SU-DHL-6 (cell line): Measurements from ENCODE around the gene FYCO1.

Experiments used
- H2AFZ ChIP-seq: fragments of 200-600 bp; sonication (generic); 2 replicates; pipeline ENCODE4 v1.6.1; 2014; ENCODE audit warnings: low read depth, mild to moderate bottlenecking, moderate library complexity, mixed read lengths, antibody characterized with exemption, low read length; ENCODE audit not compliant: severe bottlenecking
- H3F3A ChIP-seq: fragments of 200-600 bp; shearing (Covaris generic); 2 replicates; pipeline ENCODE4 v1.6.0; 2016; ENCODE audit warnings: antibody characterized with exemption, mild to moderate bottlenecking; ENCODE audit not compliant: insufficient read depth
- H3K27ac ChIP-seq: fragments of 200-600 bp; sonication (generic); 2 replicates; pipeline ENCODE4 v1.5.1; 2016; ENCODE audit warnings: low read depth, mild to moderate bottlenecking, low read length, moderate library complexity, mixed read lengths
- H3K27me3 ChIP-seq: fragments of 200-600 bp; sonication (generic), shearing (Covaris generic); 2 replicates; pipeline ENCODE4 v1.6.0; 2014; ENCODE audit warnings: mild to moderate bottlenecking, low read length
- H3K36me3 ChIP-seq: fragments of 200-600 bp; sonication (generic); 2 replicates; pipeline ENCODE4 v1.6.1; 2014; ENCODE audit warnings: mild to moderate bottlenecking, low read length, mixed read lengths
- H3K4me2 ChIP-seq: fragments of 300-600, 200-600 bp; shearing (Covaris generic), sonication (generic); 2 replicates; pipeline ENCODE4 v1.6.0; 2014; ENCODE audit warnings: low read length, low read depth, mild to moderate bottlenecking; ENCODE audit not compliant: poor library complexity, severe bottlenecking
- H3K4me3 ChIP-seq: fragments of 200-600 bp; sonication (generic); 2 replicates; pipeline ENCODE4 v1.5.1; 2014; ENCODE audit warnings: antibody characterized with exemption, low read length, mild to moderate bottlenecking, mixed read lengths; ENCODE audit not compliant: insufficient read depth, poor library complexity, severe bottlenecking
- H3K79me2 ChIP-seq: fragments of 200-600 bp; sonication (generic); 2 replicates; pipeline ENCODE4 v1.6.1; 2014; ENCODE audit warnings: mild to moderate bottlenecking, low read length, moderate library complexity; ENCODE audit not compliant: insufficient read depth
- H3K9ac ChIP-seq: fragments of 200-600 bp; sonication (generic); 2 replicates; pipeline ENCODE4 v1.7.0; 2014; ENCODE audit warnings: mild to moderate bottlenecking, low read length
- H3K9me2 ChIP-seq: fragments of 200-600 bp; sonication (generic); replicated peaks from 2 replicates; pipeline ENCODE4 v1.6.1; 2014; ENCODE audit warnings: low read length; ENCODE audit not compliant: insufficient read depth
- H3K9me3 ChIP-seq: fragments of 200-600 bp; sonication (generic); 2 replicates; pipeline ENCODE4 v1.6.1; 2014; ENCODE audit warnings: low read length, mixed read lengths; ENCODE audit not compliant: insufficient read depth
- H4K20me1 ChIP-seq: fragments of 200-600 bp; sonication (generic); 2 replicates; pipeline ENCODE4 v1.6.1; 2014; ENCODE audit warnings: low read depth, mild to moderate bottlenecking, antibody characterized with exemption, low read length, moderate library complexity, mixed read lengths
- EZH2phosphoT487 ChIP-seq: fragments of 200-600 bp; sonication (generic), shearing (Covaris generic); conservative IDR thresholded peaks from 2 replicates; pipeline ENCODE4 v1.6.1; 2018; ENCODE audit warnings: mild to moderate bottlenecking, antibody characterized with exemption, low read length, moderate library complexity, mixed read lengths
- TF ChIP-seq, protein P1 (sequence below): fragments of 200-600 bp; sonication (generic); IDR thresholded peaks from one replicate; pipeline ENCODE4 v1.5.1; 2017; ENCODE audit warnings: antibody characterized with exemption, mild to moderate bottlenecking, low read length, moderate library complexity; ENCODE audit not compliant: insufficient read depth, poor library complexity, severe bottlenecking

FYCO1 gene

GRCh38 chr3:45939341-45939771, 56.3 kb downstream of the FYCO1 start:
- Histone ChIP-seq H3K79me2 (no peaks in the 10 kb centered on the region), H4K20me1 (no peaks in the 10 kb centered on the region), H3K4me3 (no peak overlapping the region), H3K9me2 (no peaks in the 10 kb centered on the region), H3K9me3 (no peaks in the 10 kb centered on the region), H2AFZ (no peak overlapping the region), H3K4me2 (no peak overlapping the region), H3K36me3 (0 out of 2 replicates have a peak, but pooled peaks cover 5% of the 10 kb centered on the region), H3K27me3 (no peaks in the 10 kb centered on the region), H3F3A (no peaks in the 10 kb centered on the region), H3K9ac (no peak overlapping the region), H3K27ac (no peak overlapping the region)
- TF ChIP-seq, protein P1, sequence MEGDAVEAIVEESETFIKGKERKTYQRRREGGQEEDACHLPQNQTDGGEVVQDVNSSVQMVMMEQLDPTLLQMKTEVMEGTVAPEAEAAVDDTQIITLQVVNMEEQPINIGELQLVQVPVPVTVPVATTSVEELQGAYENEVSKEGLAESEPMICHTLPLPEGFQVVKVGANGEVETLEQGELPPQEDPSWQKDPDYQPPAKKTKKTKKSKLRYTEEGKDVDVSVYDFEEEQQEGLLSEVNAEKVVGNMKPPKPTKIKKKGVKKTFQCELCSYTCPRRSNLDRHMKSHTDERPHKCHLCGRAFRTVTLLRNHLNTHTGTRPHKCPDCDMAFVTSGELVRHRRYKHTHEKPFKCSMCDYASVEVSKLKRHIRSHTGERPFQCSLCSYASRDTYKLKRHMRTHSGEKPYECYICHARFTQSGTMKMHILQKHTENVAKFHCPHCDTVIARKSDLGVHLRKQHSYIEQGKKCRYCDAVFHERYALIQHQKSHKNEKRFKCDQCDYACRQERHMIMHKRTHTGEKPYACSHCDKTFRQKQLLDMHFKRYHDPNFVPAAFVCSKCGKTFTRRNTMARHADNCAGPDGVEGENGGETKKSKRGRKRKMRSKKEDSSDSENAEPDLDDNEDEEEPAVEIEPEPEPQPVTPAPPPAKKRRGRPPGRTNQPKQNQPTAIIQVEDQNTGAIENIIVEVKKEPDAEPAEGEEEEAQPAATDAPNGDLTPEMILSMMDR: no peak
- no peak for TF ChIP-seq EZH2phosphoT487

- Histone ChIP-seq H2AFZ (no peak overlapping the region), H3K27me3 (no peaks in the 10 kb centered on the region), H3K9me2 (no peaks in the 10 kb centered on the region), H3K9ac (no peak overlapping the region), H3F3A (no peaks in the 10 kb centered on the region), H3K36me3 (0 out of 2 replicates have a peak, but pooled peaks cover 5% of the 10 kb centered on the region), H3K27ac (no peak overlapping the region), H4K20me1 (no peaks in the 10 kb centered on the region), H3K4me3 (no peak overlapping the region), H3K4me2 (no peak overlapping the region), H3K9me3 (no peaks in the 10 kb centered on the region), H3K79me2 (no peaks in the 10 kb centered on the region)
- TF ChIP-seq, protein P1: peak; percentile 85
- no peak for TF ChIP-seq EZH2phosphoT487
Measured at GRCh38 chr3:45938864-45939263, 56.8 kb downstream of the FYCO1 start.

DNA sequence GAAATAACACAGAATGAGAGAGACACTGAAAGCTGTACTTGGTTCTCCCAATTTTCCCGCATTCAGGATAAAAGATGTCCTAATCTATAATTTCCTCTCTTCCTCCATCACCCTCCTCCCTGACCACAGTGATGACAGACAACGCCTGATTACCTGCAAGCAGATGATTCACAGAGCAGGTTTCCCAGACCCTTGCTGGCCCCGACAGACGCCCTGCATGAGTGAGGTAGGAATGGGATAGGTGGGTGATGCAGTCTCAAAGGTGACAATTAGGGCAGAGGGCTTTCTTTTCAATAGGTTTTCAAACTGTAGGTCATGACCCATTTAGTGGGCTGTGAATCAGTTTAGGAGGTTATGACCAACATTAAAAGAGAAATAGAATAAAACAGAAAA, 57.6 kb downstream of the FYCO1 start:
- Histone ChIP-seq H3K9me2 (no peaks in the 10 kb centered on the region), H4K20me1 (no peaks in the 10 kb centered on the region), H3K27ac (no peak overlapping the region), H3F3A (no peaks in the 10 kb centered on the region), H3K27me3 (no peaks in the 10 kb centered on the region), H3K9me3 (no peaks in the 10 kb centered on the region), H3K36me3 (0 out of 2 replicates have a peak, but pooled peaks cover 5% of the 10 kb centered on the region), H2AFZ (no peak overlapping the region), H3K4me3 (no peak overlapping the region), H3K9ac (no peak overlapping the region), H3K4me2 (no peak overlapping the region), H3K79me2 (no peaks in the 10 kb centered on the region)
- TF ChIP-seq EZH2phosphoT487: no peak
- TF ChIP-seq, protein P1: no peak
